ENCODE measurements around the gene HIP1R.

HIP1R gene

GRCh38 chr12:122845041-122845864 is 10.0 kb downstream of the HIP1R start:
- Histone ChIP-seq H3K9me3 (no peaks in the 10 kb centered on the region), H3K4me1 (ENCODE audit: control insufficient read depth in 1 of 2, insufficient read depth in 1 of 2, low read depth in 1 of 2, low read length in 1 of 2) (no peaks in the 10 kb centered on the region), H3K27ac (no peak overlapping the region), H3K36me3 (no peaks in the 10 kb centered on the region), H3K4me3 (ENCODE audit: low read depth in 1 of 2, low read length in 1 of 2) (no peak overlapping the region), H3K27me3 (no peaks in the 10 kb centered on the region)
- no peak for TF ChIP-seq CTCF (IDR thresholded peaks at IDR 0.05)

DNA sequence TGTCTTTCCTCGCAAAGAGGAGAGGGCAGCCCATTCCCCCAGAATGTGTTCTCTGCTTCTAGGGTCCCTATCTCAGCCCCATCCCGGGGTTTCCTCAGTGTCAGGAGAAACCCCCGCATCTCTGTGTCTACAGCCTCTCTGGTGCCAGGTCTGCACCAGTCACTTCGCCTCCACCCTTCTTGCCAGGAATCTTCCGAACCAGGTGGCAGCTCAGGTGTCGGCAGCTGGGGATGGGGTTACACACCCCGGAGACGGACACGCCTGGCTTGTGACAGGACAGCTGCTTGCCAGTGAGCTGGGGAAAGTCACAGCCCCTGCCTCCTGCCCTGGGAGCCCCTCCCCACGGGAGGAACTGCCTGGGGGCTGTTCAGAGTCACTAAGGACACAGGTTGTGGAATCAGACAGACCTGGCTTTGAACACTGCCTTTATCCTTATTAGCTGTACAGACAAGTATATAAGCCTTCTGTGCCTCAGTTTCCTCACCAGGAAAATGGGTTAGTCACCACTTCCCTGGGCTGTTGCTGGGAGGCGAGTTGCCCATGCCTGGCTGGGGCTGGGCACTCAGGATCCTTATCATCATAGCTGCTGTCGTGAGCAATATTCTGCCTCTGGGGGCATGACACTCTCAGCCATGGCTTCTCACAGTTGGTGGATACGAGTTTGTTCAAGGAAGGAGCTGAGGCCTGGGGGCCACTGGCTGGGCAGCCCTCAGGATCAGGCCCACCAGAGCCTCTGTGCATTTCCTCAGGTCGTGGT is 10.8 kb downstream of the HIP1R start:
- Histone ChIP-seq H3K27me3 (no peaks in the 10 kb centered on the region), H3K9me3 (no peaks in the 10 kb centered on the region), H3K4me1 (ENCODE audit: control insufficient read depth in 1 of 2, insufficient read depth in 1 of 2, low read depth in 1 of 2, low read length in 1 of 2) (no peaks in the 10 kb centered on the region), H3K27ac (no peak overlapping the region), H3K4me3 (ENCODE audit: low read depth in 1 of 2, low read length in 1 of 2) (no peak overlapping the region), H3K36me3 (no peaks in the 10 kb centered on the region)
- no peak for TF ChIP-seq CTCF (IDR thresholded peaks at IDR 0.05)

DNA sequence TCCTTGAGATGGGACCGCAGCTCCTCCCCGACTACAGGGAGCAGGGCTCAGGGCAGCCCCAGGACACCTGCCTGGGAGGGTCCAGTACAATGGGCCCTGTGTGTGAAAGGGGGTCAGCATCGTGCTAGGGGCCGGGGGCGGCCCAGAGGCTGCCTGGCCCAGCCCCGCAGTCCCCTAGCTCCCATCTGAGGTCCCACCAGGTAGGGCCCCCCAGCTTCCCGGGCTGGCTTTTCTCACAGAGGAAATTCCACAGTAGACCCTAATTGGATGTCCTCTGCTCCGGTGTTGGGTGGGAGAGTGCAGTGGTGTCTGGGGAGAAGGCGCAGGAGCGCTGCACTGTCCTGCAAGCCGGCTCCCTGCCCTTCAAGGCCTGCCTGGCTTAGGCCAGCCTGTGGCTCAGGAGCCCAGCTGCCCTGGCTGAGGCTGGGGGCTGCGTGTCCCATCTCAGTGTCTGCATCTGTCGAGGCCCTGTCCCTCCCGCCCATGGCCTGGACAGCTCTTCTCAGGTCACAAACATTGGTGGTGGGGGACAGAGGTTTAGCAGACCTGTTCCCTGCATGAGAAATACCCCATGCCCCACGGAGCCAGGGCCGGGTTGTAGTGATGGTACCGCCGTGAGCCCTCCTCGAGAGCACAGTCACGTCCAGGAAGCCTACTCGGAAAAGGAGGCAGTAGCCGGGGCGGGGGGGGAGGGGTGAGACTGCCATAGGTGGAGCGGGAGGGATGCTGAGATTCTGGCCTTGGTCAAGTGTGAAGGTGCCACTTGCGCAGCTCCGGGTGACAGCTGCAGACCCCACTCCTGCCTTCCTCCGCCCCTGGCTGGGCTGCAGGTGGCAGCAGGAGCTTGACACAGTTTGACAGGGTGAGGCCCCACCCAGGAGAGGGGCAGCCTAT is 11.6 kb downstream of the HIP1R start:
- no peaks in the 10 kb centered on the region for H3K9me3 ChIP-seq
- no peak for TF ChIP-seq CTCF (IDR thresholded peaks at IDR 0.05)
- H3K27ac ChIP-seq, result no peak overlapping the region
- no peaks in the 10 kb centered on the region for H3K36me3 ChIP-seq
- H3K27me3 ChIP-seq, result no peaks in the 10 kb centered on the region
- no peak overlapping the region for H3K4me3 ChIP-seq (ENCODE audit: low read depth in 1 of 2, low read length in 1 of 2)
- H3K4me1 ChIP-seq (ENCODE audit: control insufficient read depth in 1 of 2, insufficient read depth in 1 of 2, low read depth in 1 of 2, low read length in 1 of 2), result no peaks in the 10 kb centered on the region

GRCh38 chr12:122847516-122847836 is 12.2 kb downstream of the HIP1R start:
- Histone ChIP-seq H3K27me3 (no peaks in the 10 kb centered on the region), H3K4me3 (ENCODE audit: low read depth in 1 of 2, low read length in 1 of 2) (no peak overlapping the region), H3K36me3 (no peaks in the 10 kb centered on the region), H3K9me3 (no peaks in the 10 kb centered on the region), H3K27ac (no peak overlapping the region), H3K4me1 (ENCODE audit: control insufficient read depth in 1 of 2, insufficient read depth in 1 of 2, low read depth in 1 of 2, low read length in 1 of 2) (no peaks in the 10 kb centered on the region)
- TF ChIP-seq CTCF (IDR thresholded peaks at IDR 0.05), result no peak

GRCh38 chr12:122847921-122848421 is 12.7 kb downstream of the HIP1R start:
- Histone ChIP-seq H3K4me3 (ENCODE audit: low read depth in 1 of 2, low read length in 1 of 2) (no peak overlapping the region), H3K4me1 (ENCODE audit: control insufficient read depth in 1 of 2, insufficient read depth in 1 of 2, low read depth in 1 of 2, low read length in 1 of 2) (no peaks in the 10 kb centered on the region), H3K9me3 (no peaks in the 10 kb centered on the region), H3K27ac (no peak overlapping the region), H3K27me3 (no peaks in the 10 kb centered on the region), H3K36me3 (no peaks in the 10 kb centered on the region)
- no peak for TF ChIP-seq CTCF (IDR thresholded peaks at IDR 0.05)

Measured in neutrophil (primary cell).